Cerebellar cortex (tissue), 1 donor: ENCODE results near the gene SFT2D2.

ENCODE experiments used
- DNase-seq: peaks from one replicate; pipeline ENCODE4 v3.0.0-alpha.2; 2015; ENCODE audit warnings: low spot score

Gene SFT2D2

GRCh38 chr1:168223261-168223660 lies 2.5 kb upstream of the SFT2D2 start:
- DNase-seq, result no peak

DNA sequence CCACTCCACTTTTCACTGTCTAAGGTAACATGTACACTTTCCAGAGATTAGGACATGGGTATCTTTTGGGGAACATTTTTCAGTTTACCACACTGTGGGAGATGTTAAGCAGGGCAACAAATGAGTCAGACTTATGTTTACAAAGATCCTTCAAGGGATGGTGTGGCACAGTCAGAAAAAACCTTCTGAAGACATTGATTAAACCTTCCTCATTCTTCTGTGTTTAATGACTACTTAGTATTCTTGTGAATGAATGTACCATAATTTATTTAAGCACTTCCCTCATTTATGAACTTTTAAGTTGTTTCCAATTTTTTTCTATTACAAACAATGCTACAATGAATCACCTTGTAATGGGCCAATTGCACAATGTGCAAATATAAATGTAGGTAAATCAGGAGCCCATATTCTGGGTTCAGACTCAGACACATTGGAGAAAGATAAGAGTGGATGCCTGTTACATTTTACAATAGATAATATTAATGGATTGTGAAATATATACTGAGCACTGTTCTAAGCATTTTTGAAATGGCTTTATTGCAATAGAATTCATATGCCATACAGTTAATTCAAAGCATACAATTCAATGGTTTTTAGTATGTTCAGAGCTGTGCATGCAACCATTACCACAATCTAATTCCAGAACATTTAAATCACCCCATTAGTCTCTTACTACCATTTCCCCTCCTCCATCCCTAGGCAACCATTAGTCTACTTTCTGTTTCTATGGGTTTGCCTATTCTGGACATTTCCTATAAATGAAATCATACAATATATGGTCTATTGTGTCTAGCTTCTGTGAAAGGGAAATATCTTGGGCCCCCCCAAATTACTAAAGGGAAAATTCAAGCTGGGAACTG lies 1.9 kb upstream of the SFT2D2 start:
- no peak for DNase-seq

DNA sequence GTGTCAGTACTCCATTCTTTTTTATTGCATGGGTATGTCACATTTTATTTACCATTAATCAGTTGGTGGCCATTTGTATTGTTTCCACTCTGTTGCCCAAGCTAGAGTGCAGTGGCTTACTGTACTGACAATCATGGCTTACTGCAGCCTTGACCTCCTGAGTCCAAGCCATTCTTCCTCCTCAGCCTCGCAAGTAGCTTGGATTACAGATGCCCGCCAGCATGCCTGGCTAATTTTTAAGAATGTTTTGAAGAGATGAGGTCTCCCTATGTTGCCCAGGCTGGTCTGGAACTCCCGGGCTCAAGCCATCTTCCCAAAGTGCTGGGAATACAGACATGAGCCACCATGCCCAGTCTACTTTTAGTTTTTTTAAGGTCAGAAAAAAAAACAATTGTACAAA lies 813 bp upstream of the SFT2D2 start:
- DNase-seq, result no peak

DNA sequence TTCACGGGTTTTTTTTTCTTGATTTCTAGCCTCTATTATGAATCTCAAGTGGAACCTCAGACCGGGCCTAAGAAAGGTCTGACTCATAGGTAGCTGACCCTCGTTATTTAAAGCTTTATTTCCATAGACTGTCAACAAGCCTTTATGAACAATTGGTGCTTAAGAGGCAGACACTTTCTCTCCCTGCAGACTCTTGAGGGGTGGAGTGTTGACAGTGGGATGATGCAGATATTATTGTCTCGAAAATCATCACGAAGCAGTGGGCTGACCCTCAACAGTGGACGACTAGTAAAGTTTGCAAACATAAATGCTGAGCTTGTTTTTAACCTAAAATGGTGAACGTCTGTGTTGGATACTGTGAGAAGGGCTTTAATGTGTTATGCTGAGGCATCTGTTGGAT lies 1.8 kb downstream of the SFT2D2 start:
- DNase-seq, result no peak

GRCh38 chr1:168229893-168230292 lies 4.1 kb downstream of the SFT2D2 start:
- no peak for DNase-seq

DNA sequence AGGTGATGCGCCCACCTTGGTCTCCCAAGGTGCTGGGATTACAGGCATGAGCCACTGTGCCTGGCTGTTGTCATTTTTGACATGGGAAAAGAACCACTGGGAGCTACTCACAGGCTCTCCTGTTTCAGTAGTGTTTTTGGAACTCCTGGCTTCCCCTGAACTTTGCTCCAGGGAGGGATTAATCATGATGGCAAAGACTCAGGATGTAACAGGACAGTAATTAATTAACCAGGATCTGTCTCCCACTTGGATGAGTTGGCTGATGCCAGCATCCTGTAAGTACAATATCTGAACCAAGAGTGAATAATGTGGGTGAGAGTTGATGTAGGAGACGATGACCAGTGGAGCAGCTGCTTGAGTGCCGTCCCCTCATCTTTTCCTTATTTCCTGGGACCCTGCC lies 4.9 kb downstream of the SFT2D2 start:
- no peak for DNase-seq

GRCh38 chr1:168234846-168235547 lies 9.2 kb downstream of the SFT2D2 start:
- DNase-seq, result peak; percentile 38

DNA sequence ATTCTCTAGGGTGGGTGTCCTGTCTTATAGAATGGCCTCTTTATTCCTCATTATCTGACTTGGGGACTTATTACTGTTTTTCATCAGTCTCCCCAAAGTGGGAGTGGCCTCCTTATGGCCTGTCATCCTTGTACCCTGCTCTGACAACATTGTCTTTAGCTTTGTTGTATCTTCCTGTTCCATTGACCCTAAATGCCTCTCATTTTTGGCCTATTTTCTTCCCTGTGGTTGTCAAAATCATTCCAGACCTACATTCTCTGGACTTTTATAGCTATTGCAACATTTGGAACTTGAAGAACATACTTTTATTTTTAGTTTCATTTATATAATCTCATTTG lies 9.7 kb downstream of the SFT2D2 start:
- no peak for DNase-seq

- no peak for DNase-seq
Observed at GRCh38 chr1:168235937-168236336, 10.1 kb downstream of the SFT2D2 start.

DNA sequence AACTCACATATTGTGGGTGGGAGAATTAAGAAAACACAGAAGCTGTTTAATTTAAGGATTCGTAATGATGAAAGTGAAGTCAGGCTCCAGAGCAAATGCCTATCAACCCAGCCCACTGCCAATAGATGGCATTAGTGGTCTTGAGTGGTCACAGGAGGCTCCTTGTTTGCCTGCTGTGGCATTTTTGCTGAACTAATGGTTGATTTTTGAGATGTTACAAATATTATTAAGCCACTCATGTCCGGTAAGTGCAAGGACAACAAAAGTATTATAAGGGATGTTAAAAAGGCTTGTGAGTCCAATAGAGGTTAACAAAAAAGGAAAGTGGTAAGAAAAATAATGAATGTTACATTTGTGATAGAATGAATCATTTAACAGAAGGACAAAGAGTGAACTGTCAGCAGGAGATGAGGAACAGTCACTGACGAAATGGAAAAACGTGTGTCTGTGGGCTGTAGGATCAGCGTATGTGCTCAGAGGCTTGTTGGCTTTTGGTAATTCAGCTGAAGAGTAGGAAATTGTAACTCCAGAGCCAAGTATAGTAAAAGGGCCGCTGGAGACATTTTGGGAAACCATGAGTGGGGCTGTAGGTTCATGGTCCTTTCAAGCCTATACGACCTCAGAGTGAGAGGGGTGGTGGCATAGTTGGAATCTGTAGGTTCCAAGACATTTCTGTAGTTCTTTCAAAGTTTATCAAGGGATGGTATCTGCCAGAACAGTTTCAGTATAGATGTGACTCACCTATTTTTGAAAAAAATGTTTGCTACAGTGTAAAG lies 11.2 kb downstream of the SFT2D2 start:
- DNase-seq, result no peak

GRCh38 chr1:168243198-168243597 lies 17.4 kb downstream of the SFT2D2 start:
- no peak for DNase-seq

GRCh38 chr1:168243636-168244212 lies 17.9 kb downstream of the SFT2D2 start:
- DNase-seq, result no peak

- no peak for DNase-seq
Observed at GRCh38 chr1:168245042-168245441, 19.2 kb downstream of the SFT2D2 start.

DNA sequence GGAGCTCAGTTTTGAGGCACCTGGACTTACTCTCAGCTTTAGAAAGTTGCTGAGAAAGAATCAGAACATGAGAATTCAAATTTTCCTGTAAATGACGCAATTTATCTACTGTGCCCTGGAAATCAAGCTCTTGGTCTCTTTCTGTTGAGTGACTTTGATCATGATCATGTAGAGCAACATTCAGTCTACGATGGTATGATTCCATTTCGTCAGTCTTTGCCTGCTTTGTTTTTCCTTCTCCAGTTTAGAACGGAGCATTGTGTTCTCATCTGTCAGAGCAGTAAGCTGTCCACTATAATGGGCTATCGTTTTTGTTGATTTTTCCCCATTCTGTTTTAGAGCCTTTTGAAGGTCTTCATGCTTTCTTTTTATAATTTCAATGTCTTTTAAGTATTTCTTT lies 20.7 kb downstream of the SFT2D2 start:
- no peak for DNase-seq

GRCh38 chr1:168252204-168252733 lies 26.5 kb downstream of the SFT2D2 start:
- no peak for DNase-seq

- DNase-seq, result no peak
Observed at GRCh38 chr1:168256164-168256563, 30.4 kb downstream of the SFT2D2 start.

GRCh38 chr1:168257397-168257796 lies 31.6 kb downstream of the SFT2D2 start:
- no peak for DNase-seq

DNA sequence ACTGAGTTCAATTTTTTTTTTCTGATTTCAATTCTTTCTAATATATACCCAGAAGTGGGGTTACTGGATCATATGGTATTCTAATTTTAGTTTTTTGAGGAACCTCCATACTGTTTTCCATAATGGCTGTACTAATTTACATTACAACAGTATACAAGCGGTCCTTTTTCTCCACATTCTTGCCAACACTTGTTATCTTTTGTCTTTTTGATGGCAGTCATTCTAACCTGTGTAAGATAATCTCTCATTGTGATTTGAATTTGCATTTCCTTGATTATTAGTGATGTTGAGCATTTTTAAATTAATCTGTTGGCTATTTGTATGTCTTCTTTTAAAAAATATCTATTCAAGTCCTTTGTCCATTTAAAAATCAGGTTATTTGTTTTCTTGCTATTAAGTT lies 33.8 kb downstream of the SFT2D2 start:
- DNase-seq, result no peak

- no peak for DNase-seq
Observed at GRCh38 chr1:168260393-168260792, 34.6 kb downstream of the SFT2D2 start.

- DNase-seq, result no peak
Observed at GRCh38 chr1:168261390-168261789, 35.6 kb downstream of the SFT2D2 start.

GRCh38 chr1:168263130-168263529 lies 37.3 kb downstream of the SFT2D2 start:
- no peak for DNase-seq

DNA sequence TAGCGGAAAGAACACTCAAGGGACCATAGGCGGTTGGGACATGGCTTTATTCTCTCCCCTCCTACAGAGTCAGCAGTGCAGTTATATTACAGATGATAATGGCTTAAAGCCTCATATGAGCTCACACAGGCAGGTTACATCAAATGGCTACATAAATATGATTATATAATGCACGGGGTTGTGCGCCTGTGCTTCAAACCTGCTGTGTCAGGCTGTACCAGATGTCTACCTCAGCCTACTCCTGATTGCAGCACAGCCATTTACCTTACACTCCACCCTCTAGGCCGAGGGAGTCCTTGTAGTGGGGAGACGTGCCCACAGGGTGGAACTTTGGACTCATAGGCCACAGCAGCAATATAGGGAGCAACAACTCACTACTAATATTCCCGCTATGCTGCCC lies 38.5 kb downstream of the SFT2D2 start:
- no peak for DNase-seq
